OCI-LY3 (cell line): ENCODE results near the gene TNFRSF18.
"Not testable (repeated sequence)": the region's sequence is repeated elsewhere in the genome, so short reads cannot be mapped to it uniquely, and the experiment has no call there.

ENCODE experiments used
- H2AFZ ChIP-seq: fragments of 200-600, 300-600 bp; shearing (Covaris generic); 2 replicates; pipeline ENCODE4 v1.6.0; 2014; ENCODE audit warnings: antibody characterized with exemption, low read depth, low read length
- H3K27ac ChIP-seq: fragments of 200-600, 300-600 bp; sonication (generic); 2 replicates; pipeline ENCODE4 v1.5.1; 2014; ENCODE audit warnings: mild to moderate bottlenecking, low read length, moderate library complexity, mixed read lengths
- H3K27me3 ChIP-seq: fragments of 200-600, 300-600 bp; sonication (generic); 2 replicates; pipeline ENCODE4 v1.6.1; 2014; ENCODE audit warnings: low read depth, low read length, mixed read lengths
- H3K36me3 ChIP-seq: fragments of 200-600, 300-600 bp; sonication (generic); replicated peaks from 2 replicates; pipeline ENCODE3; 2014; ENCODE audit warnings: low read depth, low read length, mixed read lengths
- H3K4me1 ChIP-seq: fragments of 300-600, 200-600 bp; sonication (generic); 2 replicates; pipeline ENCODE4 v1.6.1; 2014; ENCODE audit warnings: low read length, mixed read lengths
- H3K4me2 ChIP-seq: fragments of 200-600, 300-600 bp; sonication (generic); 2 replicates; pipeline ENCODE4 v1.6.1; 2014; ENCODE audit warnings: low read length, mixed read lengths
- H3K4me3 ChIP-seq: fragments of 300-600, 200-600 bp; sonication (generic); 2 replicates; pipeline ENCODE4 v1.5.1; 2014; ENCODE audit warnings: antibody characterized with exemption, mild to moderate bottlenecking, low read length, moderate library complexity
- H3K79me2 ChIP-seq: fragments of 300-600, 200-600 bp; shearing (Covaris generic); 2 replicates; pipeline ENCODE4 v1.6.1; 2014; ENCODE audit warnings: mild to moderate bottlenecking, low read length, mixed read lengths
- H3K9ac ChIP-seq: fragments of 300-600, 200-600 bp; shearing (Covaris generic); 2 replicates; pipeline ENCODE4 v1.6.0; 2014; ENCODE audit warnings: mild to moderate bottlenecking, low read length, moderate library complexity
- H3K9me3 ChIP-seq: fragments of 200-600, 300-600 bp; shearing (Covaris generic); 2 replicates; pipeline ENCODE4 v1.6.1; 2014; ENCODE audit warnings: low read length, mixed read lengths; ENCODE audit not compliant: insufficient read depth
- H4K20me1 ChIP-seq: fragments of 200-600, 300-600 bp; sonication (generic); 2 replicates; pipeline ENCODE4 v1.6.1; 2016; ENCODE audit warnings: low read length, mixed read lengths; ENCODE audit not compliant: insufficient read depth
- EZH2phosphoT487 ChIP-seq: fragments of 200-600 bp; shearing (Covaris generic); IDR thresholded peaks from 2 replicates; pipeline ENCODE4 v1.6.1; 2018; ENCODE audit warnings: antibody characterized with exemption, mixed run types, low read depth
- TF ChIP-seq, protein P1 (sequence below): fragments of 200-600, 300-600 bp; sonication (generic); IDR thresholded peaks from 2 replicates; pipeline ENCODE4 v1.5.1; 2014; ENCODE audit warnings: antibody characterized with exemption, low read length, low read depth

TNFRSF18 gene

GRCh38 chr1:1197188-1197500 lies 9.2 kb downstream of the TNFRSF18 start:
- H3K4me2 ChIP-seq = no peak overlapping the region
- 0 out of 2 replicates have a peak, but pooled peaks cover 5% of the 10 kb centered on the region for H3K9me3 ChIP-seq
- no peaks in the 10 kb centered on the region for H4K20me1 ChIP-seq
- no peak overlapping the region for H3K9ac ChIP-seq
- TF ChIP-seq EZH2phosphoT487 = no peak
- TF ChIP-seq, protein P1, sequence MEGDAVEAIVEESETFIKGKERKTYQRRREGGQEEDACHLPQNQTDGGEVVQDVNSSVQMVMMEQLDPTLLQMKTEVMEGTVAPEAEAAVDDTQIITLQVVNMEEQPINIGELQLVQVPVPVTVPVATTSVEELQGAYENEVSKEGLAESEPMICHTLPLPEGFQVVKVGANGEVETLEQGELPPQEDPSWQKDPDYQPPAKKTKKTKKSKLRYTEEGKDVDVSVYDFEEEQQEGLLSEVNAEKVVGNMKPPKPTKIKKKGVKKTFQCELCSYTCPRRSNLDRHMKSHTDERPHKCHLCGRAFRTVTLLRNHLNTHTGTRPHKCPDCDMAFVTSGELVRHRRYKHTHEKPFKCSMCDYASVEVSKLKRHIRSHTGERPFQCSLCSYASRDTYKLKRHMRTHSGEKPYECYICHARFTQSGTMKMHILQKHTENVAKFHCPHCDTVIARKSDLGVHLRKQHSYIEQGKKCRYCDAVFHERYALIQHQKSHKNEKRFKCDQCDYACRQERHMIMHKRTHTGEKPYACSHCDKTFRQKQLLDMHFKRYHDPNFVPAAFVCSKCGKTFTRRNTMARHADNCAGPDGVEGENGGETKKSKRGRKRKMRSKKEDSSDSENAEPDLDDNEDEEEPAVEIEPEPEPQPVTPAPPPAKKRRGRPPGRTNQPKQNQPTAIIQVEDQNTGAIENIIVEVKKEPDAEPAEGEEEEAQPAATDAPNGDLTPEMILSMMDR = no peak
- H3K27ac ChIP-seq = no peak overlapping the region
- H3K36me3 ChIP-seq = no peaks in the 10 kb centered on the region
- H3K79me2 ChIP-seq = no peaks in the 10 kb centered on the region
- no peak overlapping the region for H3K4me3 ChIP-seq
- no peak overlapping the region for H2AFZ ChIP-seq
- H3K27me3 ChIP-seq = peaks cover 13% of the 10 kb centered on the region
- no peaks in the 10 kb centered on the region for H3K4me1 ChIP-seq

GRCh38 chr1:1196431-1197187 lies 9.8 kb downstream of the TNFRSF18 start:
- H3K4me1 ChIP-seq = no peaks in the 10 kb centered on the region
- H3K4me2 ChIP-seq = no peak overlapping the region
- no peaks in the 10 kb centered on the region for H3K36me3 ChIP-seq
- H3K27ac ChIP-seq = no peak overlapping the region
- no peaks in the 10 kb centered on the region for H4K20me1 ChIP-seq
- H3K27me3 ChIP-seq = peaks cover 13% of the 10 kb centered on the region
- no peak overlapping the region for H3K4me3 ChIP-seq
- H2AFZ ChIP-seq = no peak overlapping the region
- 0 out of 2 replicates have a peak, but pooled peaks cover 5% of the 10 kb centered on the region for H3K9me3 ChIP-seq
- H3K79me2 ChIP-seq = no peaks in the 10 kb centered on the region
- TF ChIP-seq EZH2phosphoT487 = no peak
- TF ChIP-seq, protein P1 = no peak
- no peak overlapping the region for H3K9ac ChIP-seq

DNA sequence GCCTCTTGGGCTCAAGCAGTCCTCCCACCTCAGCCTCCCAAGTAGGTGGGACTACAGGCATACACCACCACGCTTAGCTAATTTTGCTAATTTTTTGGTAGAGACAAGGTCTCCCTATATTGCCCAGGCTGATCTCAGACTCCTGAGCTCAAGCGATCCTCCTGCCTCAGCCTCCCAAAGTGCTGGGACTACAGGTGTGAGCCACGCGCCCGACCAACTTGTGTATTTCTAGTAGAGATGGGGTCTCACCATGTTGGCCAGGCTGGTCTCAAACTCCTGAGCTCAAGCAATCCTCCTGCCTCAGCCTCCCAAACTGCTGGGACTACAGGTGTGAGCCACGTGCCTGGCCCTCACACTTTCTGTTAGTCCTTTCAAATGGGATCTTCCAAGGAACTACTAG lies 10.7 kb downstream of the TNFRSF18 start:
- H3K36me3 ChIP-seq, H3K4me3 ChIP-seq, H3K4me2 ChIP-seq, H4K20me1 ChIP-seq, H3K4me1 ChIP-seq, H2AFZ ChIP-seq, H3K9ac ChIP-seq, H3K27ac ChIP-seq, H3K9me3 ChIP-seq, H3K79me2 ChIP-seq: not testable (repeated sequence)
- H3K27me3 ChIP-seq = peaks cover 11% of the 10 kb centered on the region

DNA sequence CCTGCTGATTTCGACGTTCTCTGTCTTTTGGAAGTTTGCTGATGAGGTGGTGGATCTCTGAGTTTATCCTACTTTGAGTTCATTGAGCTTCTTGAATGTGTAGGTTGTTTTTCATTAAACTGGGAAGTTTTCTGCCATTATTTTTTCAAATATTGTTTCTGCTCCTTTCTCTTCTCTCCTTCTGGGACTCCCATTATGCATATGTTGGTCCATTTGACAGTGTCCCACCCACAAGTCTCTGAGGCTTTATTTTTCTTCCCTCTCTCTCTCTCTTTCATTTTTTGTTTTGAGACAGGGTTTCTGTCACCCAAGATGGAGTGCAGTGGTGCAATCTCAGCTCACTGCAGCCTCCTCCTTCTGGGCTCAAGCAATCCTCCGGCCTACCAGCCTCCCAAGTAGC lies 11.7 kb downstream of the TNFRSF18 start:
- no peak overlapping the region for H2AFZ ChIP-seq
- H3K27me3 ChIP-seq = peaks cover 5% of the 10 kb centered on the region; the same call in 1 of the 2 replicates
- TF ChIP-seq, protein P1 = no peak
- TF ChIP-seq EZH2phosphoT487 = no peak
- H3K79me2 ChIP-seq = no peaks in the 10 kb centered on the region
- H3K9ac ChIP-seq = no peak overlapping the region
- no peaks in the 10 kb centered on the region for H3K4me1 ChIP-seq
- H3K36me3 ChIP-seq = no peaks in the 10 kb centered on the region
- no peak overlapping the region for H3K4me3 ChIP-seq
- H3K27ac ChIP-seq = no peak overlapping the region
- H4K20me1 ChIP-seq = no peaks in the 10 kb centered on the region
- H3K4me2 ChIP-seq = no peak overlapping the region
- 0 out of 2 replicates have a peak, but pooled peaks cover 5% of the 10 kb centered on the region for H3K9me3 ChIP-seq
